ENCODE data around the gene MEPCE. TPM values are rescaled to one million over a fixed set of nuclear protein-coding genes. Genes with fewer than 3 reads are reported as not detected.

MEPCE gene, protein sequence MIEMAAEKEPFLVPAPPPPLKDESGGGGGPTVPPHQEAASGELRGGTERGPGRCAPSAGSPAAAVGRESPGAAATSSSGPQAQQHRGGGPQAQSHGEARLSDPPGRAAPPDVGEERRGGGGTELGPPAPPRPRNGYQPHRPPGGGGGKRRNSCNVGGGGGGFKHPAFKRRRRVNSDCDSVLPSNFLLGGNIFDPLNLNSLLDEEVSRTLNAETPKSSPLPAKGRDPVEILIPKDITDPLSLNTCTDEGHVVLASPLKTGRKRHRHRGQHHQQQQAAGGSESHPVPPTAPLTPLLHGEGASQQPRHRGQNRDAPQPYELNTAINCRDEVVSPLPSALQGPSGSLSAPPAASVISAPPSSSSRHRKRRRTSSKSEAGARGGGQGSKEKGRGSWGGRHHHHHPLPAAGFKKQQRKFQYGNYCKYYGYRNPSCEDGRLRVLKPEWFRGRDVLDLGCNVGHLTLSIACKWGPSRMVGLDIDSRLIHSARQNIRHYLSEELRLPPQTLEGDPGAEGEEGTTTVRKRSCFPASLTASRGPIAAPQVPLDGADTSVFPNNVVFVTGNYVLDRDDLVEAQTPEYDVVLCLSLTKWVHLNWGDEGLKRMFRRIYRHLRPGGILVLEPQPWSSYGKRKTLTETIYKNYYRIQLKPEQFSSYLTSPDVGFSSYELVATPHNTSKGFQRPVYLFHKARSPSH
- total RNA-seq: 33.0 and 44.9 TPM in 2 replicates

DNA sequence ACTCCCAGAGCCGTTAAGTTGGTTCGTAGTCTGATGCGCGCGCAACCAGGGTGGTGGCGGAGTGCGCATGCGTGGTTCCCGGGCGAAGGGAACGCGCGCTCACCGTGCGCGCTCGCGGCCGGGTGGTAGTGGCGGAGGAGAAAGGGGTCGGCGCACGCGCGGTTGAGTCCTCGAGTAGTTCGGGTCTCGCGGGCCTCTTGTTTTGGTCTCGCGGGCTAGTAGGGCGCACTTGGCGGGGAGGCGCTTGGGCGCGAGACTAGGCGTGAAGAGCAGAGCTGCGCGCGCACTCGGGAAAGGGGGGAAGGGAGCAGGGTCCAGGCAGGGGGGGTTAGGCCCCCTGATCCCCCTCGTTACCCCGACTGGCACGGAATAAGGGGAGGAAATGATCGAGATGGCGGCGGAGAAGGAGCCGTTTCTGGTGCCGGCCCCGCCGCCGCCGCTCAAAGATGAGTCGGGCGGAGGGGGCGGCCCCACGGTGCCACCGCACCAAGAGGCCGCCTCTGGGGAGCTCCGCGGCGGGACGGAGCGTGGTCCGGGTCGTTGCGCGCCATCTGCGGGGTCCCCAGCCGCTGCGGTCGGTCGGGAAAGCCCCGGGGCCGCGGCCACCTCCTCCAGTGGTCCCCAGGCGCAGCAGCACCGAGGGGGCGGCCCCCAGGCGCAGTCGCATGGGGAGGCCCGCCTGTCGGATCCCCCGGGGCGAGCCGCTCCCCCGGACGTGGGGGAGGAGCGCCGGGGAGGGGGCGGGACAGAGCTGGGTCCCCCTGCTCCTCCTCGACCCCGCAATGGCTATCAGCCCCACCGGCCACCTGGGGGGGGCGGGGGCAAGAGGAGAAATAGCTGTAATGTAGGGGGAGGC lies at the start of gene MEPCE:
TSS of gene MEPCE (plus strand) at position 195 of the 856 bp plus-strand sequence. CDS start at position 383, 188 bp downstream.

DNA sequence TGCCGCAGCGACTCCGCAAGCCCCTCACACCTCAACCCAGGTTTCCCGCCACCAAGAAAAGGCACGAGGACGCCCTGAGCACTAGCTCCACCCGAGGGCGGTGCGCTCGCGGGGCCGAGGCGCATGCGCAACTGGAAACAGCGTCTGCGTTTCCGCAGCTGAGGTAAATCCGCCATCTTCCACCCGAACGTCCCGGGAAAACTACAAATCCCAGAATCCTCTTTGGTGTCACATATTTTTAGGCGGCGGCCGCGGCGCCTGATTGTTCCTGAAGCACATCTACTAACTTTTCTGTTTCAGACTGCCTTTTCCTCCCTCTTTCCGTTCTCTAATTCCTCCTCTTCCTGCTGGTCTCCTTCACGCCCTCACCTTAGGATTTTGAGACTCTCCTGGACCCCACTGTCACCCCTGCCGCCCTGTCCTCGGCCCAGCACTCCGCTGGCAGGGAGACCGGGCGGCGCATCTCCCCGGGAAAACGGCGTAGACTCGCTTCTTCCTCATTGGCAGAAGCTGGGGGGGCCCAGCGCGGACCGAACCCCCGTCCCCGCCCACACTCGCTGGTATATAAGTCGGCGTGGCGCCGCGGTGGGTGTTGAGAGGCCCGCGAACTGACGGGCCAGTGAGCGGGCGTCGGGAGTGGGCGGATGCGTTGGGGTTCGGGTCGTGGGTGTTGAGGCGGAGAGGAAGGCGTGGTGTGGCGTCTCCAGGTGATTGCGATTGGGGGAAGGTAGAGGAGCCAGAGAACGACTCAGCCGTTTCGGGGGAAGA lies 1.2 kb upstream of the MEPCE start, which contains the start of gene ZCWPW1:
TSS of gene ZCWPW1 (minus strand) at position 505 of the 768 bp plus-strand sequence. CDS start 8,054 bp downstream, outside the sequence.

DNA sequence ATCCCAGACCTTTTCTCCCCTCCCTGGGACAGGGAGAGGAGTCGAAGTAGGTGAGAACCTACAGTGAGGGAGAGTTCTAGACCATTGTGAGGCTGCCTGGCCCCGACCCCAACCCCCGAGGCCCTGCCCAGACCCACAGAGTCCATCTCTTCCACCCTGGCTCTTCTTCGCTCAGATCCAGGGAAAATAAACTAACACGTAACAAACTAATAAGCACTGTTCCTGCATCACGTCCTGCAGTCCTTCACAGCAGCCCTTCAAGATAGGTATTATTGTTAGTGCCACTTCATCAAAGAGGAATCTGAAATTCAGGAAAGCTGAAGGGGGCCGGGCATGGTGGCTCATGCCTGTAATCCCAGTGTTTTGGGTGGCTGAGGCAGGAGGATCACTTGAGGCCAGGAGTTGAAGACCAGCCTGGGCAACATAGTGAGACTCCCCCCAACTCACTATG lies 34.6 kb downstream of the MEPCE start, which contains the start of gene SPACDR:
TSS of gene SPACDR (minus strand) at position 51 of the 451 bp plus-strand sequence. CDS start 235 bp downstream, outside the sequence.

DNA sequence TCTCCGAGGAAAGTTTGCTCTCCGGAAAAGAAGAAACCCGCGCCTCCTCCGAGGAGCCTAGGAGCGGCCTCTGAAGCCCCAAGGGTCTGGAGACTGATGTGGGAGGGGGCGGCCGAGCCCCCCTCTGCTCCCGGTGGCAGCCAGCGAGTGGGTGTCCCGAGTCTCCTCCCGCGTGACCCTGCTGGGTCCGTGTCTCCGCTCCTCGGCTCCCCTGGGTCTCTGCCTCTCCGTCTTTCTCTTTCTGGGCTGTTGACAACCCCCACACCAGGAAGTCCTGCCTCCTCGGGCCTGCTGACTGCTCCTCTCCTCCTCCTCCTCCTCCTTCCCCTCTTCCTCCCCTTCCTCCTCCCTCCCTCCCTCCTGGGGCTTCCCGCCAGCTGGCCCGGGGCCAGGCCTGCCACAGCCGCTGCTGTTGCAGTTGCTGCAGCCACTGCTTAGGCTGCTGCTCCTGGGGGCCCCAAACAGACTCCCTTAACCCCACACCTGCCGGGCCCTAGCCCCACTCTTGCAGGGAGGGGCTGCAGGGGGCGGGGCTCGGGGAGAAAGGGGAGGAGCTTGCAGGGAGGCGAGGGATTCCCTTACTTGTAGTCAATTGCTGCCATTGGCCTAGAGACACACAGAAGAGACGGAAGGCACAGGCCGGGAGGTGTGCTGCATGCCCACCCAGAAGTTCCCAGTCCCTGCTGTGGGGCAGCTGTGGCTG lies 49.5 kb downstream of the MEPCE start, which contains the start of gene TSC22D4:
TSS of gene TSC22D4 (minus strand) at position 257 of the 703 bp plus-strand sequence. CDS start 1,176 bp downstream, outside the sequence.

Other genes starting within 250 kb of the MEPCE start
- gene PVRIG, start 209.9 kb upstream of the MEPCE start, total RNA-seq: not detected in 2 replicates
- gene SPDYE3, start 122.1 kb upstream of the MEPCE start, total RNA-seq: not detected in 2 replicates
- gene PILRB, start 71.7 kb upstream of the MEPCE start, total RNA-seq: 12.4 and 14.9 TPM in 2 replicates
- 0.22 and 0.40 TPM in 2 replicates for gene PILRA, start 56.3 kb upstream of the MEPCE start, total RNA-seq
- 0.53 and 0.79 TPM in 2 replicates for gene ZCWPW1, start 1.1 kb upstream of the MEPCE start, total RNA-seq
- 13.9 and 14.5 TPM in 2 replicates for gene PPP1R35, start 6.7 kb downstream of the MEPCE start, total RNA-seq
- gene SPACDR, start 34.4 kb downstream of the MEPCE start, total RNA-seq: 1.7 and 1.9 TPM in 2 replicates
- 45.9 and 54.2 TPM in 2 replicates for gene TSC22D4, start 49.4 kb downstream of the MEPCE start, total RNA-seq
- gene NYAP1, start 54.1 kb downstream of the MEPCE start, total RNA-seq: 2.7 and 4.1 TPM in 2 replicates
- gene AGFG2, start 109.4 kb downstream of the MEPCE start, total RNA-seq: 33.0 and 36.8 TPM in 2 replicates
- 0.53 TPM in 1 of 2 replicates, not detected in the other for gene SAP25, start 144.1 kb downstream of the MEPCE start, total RNA-seq
- 18.6 and 21.3 TPM in 2 replicates for gene LRCH4, start 156.3 kb downstream of the MEPCE start, total RNA-seq
- gene FBXO24, start 156.5 kb downstream of the MEPCE start, total RNA-seq: 0.14 and 0.27 TPM in 2 replicates
- 1.2 and 1.3 TPM in 2 replicates for gene PCOLCE, start 172.5 kb downstream of the MEPCE start, total RNA-seq
- 6.6 and 6.7 TPM in 2 replicates for gene MOSPD3, start 182.7 kb downstream of the MEPCE start, total RNA-seq
- gene TFR2, start 211.7 kb downstream of the MEPCE start, total RNA-seq: 0.27 and 0.43 TPM in 2 replicates
- gene ACTL6B, start 226.6 kb downstream of the MEPCE start, total RNA-seq: not detected in 2 replicates
- 79.8 and 94.3 TPM in 2 replicates for gene GNB2, start 243.9 kb downstream of the MEPCE start, total RNA-seq